B cell (primary cell): ENCODE results near the gene SBK2. TPM values are rescaled to one million over a fixed set of nuclear protein-coding genes. Genes with fewer than 3 reads are reported as not detected.

Experiments
- ATAC-seq: fragments of 200-7000 bp; cut with Tn5 transposase; one replicate; pipeline ENCODE4 v1.10.0; 2021; ENCODE audit warnings: low read depth, mild to moderate bottlenecking, moderate number of reproducible peaks, moderate library complexity
- CTCF ChIA-PET: fragments of 350-600 bp; sonication (Branson Sonifier 250); formaldehyde crosslinking; loops from one replicate; lab custom pipeline; 2021; ENCODE audit warnings: antibody characterized with exemption, inconsistent platforms; lab: Charles Lee
- POLR2A ChIA-PET: fragments of 350-600 bp; sonication (Branson Sonifier 250); formaldehyde crosslinking; loops from one replicate; lab custom pipeline; 2021; ENCODE audit warnings: antibody characterized with exemption; lab: Charles Lee
- DNase-seq: peaks from one replicate; pipeline ENCODE4 v3.0.0; 2013
- H2AFZ ChIP-seq: 2 replicates; pipeline ENCODE4 v1.6.1; 2012; ENCODE audit warnings: mild to moderate bottlenecking, low read depth, low read length; ENCODE audit not compliant: insufficient read depth, poor library complexity, severe bottlenecking
- H3K27ac ChIP-seq, 2 donors: 1 replicate in 1 of 2; 2 replicates in 1 of 2; pipeline ENCODE4 v1.5.1; 2012 to 2013; ENCODE audit warnings: low read length in 2 of 2, mild to moderate bottlenecking in 2 of 2, moderate library complexity in 1 of 2
- H3K27me3 ChIP-seq, 4 experiments: fragments of 200-600 bp in 1 of 4; sonication (generic) in 1 of 4; replicated peaks in 1 of 4; 1 replicate in 2 of 4; 2 replicates in 2 of 4; pipeline versions ENCODE4 v1.6.1 to v1.7.0; 2013 to 2016; ENCODE audit warnings: low read length in 3 of 4, mild to moderate bottlenecking in 2 of 4, mixed read lengths in 1 of 4, moderate library complexity in 1 of 4; ENCODE audit not compliant: insufficient read depth in 4 of 4, control insufficient read depth in 3 of 4; ENCODE audit errors: control extremely low read depth in 1 of 4
- H3K36me3 ChIP-seq, 2 experiments: replicated peaks in 1 of 2; 1 replicate in 1 of 2; 2 replicates in 1 of 2; pipeline versions ENCODE4 v1.6.1 to v1.7.1; 2013; ENCODE audit warnings: low read length in 1 of 2; ENCODE audit not compliant: insufficient read depth in 2 of 2, control insufficient read depth in 1 of 2; ENCODE audit errors: control extremely low read depth in 1 of 2, extremely low read depth in 1 of 2
- H3K4me1 ChIP-seq, 2 donors: fragments of 200-600 bp in 1 of 2; sonication (generic) in 1 of 2; 1 replicate in 1 of 2; 2 replicates in 1 of 2; pipeline versions ENCODE4 v1.5.1 to v1.6.1; 2013 to 2017; ENCODE audit warnings: low read length in 2 of 2; ENCODE audit not compliant: control insufficient read depth in 2 of 2, insufficient read depth in 2 of 2
- H3K4me2 ChIP-seq: replicated peaks from 2 replicates; pipeline ENCODE3; 2012; ENCODE audit warnings: mild to moderate bottlenecking, low read depth, low read length; ENCODE audit not compliant: poor library complexity, severe bottlenecking
- H3K4me3 ChIP-seq, 5 experiments: fragments of 200-600 bp in 1 of 5; sonication (generic) in 1 of 5; 1 replicate in 3 of 5; 2 replicates in 2 of 5; pipeline versions ENCODE4 v1.5.1 to v1.7.0; 2011 to 2016; ENCODE audit warnings: low read length in 4 of 5, mild to moderate bottlenecking in 4 of 5, low read depth in 2 of 5, control low read depth in 1 of 5, moderate library complexity in 1 of 5; ENCODE audit not compliant: insufficient read depth in 1 of 5; ENCODE audit errors: control extremely low read depth in 1 of 5, extremely low read depth in 1 of 5
- H3K79me2 ChIP-seq: fragments of 200-600 bp; sonication (generic); one replicate; pipeline ENCODE4 v1.6.0; 2016; ENCODE audit warnings: low read length; ENCODE audit not compliant: control insufficient read depth, insufficient read depth
- H3K9ac ChIP-seq: fragments of 200-600 bp; sonication (generic); 2 replicates; pipeline ENCODE4 v1.6.1; 2017; ENCODE audit warnings: mild to moderate bottlenecking, low read length, moderate library complexity
- H3K9me3 ChIP-seq, 3 donors: one replicate each; pipeline versions ENCODE4 v1.6.1 to v1.7.1; 2013; ENCODE audit warnings: low read length in 2 of 3; ENCODE audit not compliant: control insufficient read depth in 2 of 3, insufficient read depth in 1 of 3; ENCODE audit errors: control extremely low read depth in 1 of 3
- H4K20me1 ChIP-seq: 2 replicates; pipeline ENCODE4 v1.6.0; 2012; ENCODE audit warnings: mild to moderate bottlenecking, low read length; ENCODE audit not compliant: insufficient read depth, control insufficient read depth, poor library complexity, severe bottlenecking
- H3K27ac Mint-ChIP-seq: one replicate; pipeline ENCODE4 v1.8.0; 2021; ENCODE audit warnings: mixed read lengths
- H3K27me3 Mint-ChIP-seq: one replicate; pipeline ENCODE4 v1.8.0; 2021; ENCODE audit warnings: mixed read lengths
- H3K4me1 Mint-ChIP-seq: one replicate; pipeline ENCODE4 v1.8.0; 2021; ENCODE audit warnings: mixed read lengths
- H3K4me3 Mint-ChIP-seq: one replicate; pipeline ENCODE4 v1.8.0; 2021; ENCODE audit warnings: mixed read lengths
- H3K9me3 Mint-ChIP-seq: one replicate; pipeline ENCODE4 v1.8.0; 2022; ENCODE audit warnings: mixed read lengths; ENCODE audit not compliant: insufficient read depth
- CTCF ChIP-seq: fragments of 200-600 bp; IDR thresholded peaks from one replicate; pipeline ENCODE4 v1.8.0; 2022; ENCODE audit warnings: antibody characterized with exemption, mild to moderate bottlenecking
- EZH2 ChIP-seq: IDR thresholded peaks from 2 replicates; pipeline ENCODE4 v1.6.1; 2012; ENCODE audit warnings: borderline replicate concordance, low read depth, mild to moderate bottlenecking, moderate library complexity, low read length; ENCODE audit not compliant: insufficient read depth, poor library complexity, severe bottlenecking
- WGBS: methylation state at CpG from one replicate; pipeline ENCODE4 v1.1.5; 2013; ENCODE audit warnings: missing lambda C conversion rate; ENCODE audit not compliant: insufficient coverage; 5-methylcytosine and 5-hydroxymethylcytosine counted together
- intact Hi-C: fragments of 100-400 bp; cut with micrococcal nuclease; formaldehyde crosslinking; loops from one replicate; pipeline ENCODE4 v1.10.0; 2022
- polyA plus RNA-seq: library from polyadenylated mRNA; depleted of rRNA; stranded (reverse); fragments of >200 nt; gene quantifications from 2 replicates; pipeline ENCODE4 v1.2.3, GENCODE V29; 2012
- total RNA-seq, 2 donors: library from RNA; stranded (reverse); fragments of 120-200 nt in 1 of 2; gene quantifications; 1 replicate in 1 of 2; 2 replicates in 1 of 2; pipeline versions ENCODE4 v1.2.3 to v1.2.4, GENCODE V29; 2013 to 2022

Gene SBK2
- total and polyA plus RNA-seq, 2 donors (not counting 1 experiment from before 2014, with no cell fraction given): not detected

DNA sequence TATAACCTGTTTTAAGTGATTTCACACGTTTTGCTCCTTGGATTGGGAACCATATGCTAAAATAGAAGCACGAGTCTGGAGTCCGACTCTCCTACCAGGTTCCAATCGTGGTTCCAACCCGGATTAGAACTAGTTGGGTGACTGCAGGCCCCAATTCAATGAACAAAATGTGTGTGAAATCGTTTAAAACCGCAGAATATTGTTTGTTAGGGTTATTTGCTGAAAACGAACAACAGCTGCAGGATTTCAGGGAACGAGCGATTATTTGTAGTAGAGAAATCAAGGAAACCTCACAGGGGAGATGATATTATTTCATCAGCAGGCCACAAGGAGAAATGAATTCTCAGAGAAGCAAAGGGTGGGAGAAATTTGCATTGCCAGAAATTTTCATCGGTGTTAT lies 32.0 kb downstream of the SBK2 start:
- H3K4me1 Mint-ChIP-seq: peaks cover 16% of the 10 kb centered on the region
- H3K9me3 ChIP-seq: no peaks in the 10 kb centered on the region
- ATAC-seq (no peak), DNase-seq (no peak)
- no peak overlapping the region for H3K4me3 Mint-ChIP-seq
- POLR2A ChIA-PET: interaction anchor here (0.6 to 1.2 kb wide), 4 partner anchors 29 to 363 kb away, joined by 3 to 7 read pairs (median 5); partner anchors contain the start of gene ZNF628
- TF ChIP-seq CTCF (no peak), EZH2 (no peak)
- peaks cover 0 to 5% (median 0%) of the 10 kb centered on the region in 4 experiments for H3K27me3 ChIP-seq
- H3K4me1 ChIP-seq: peaks cover 4 to 16% of the 10 kb centered on the region in 2 donors
- H2AFZ ChIP-seq: no peak overlapping the region
- intact Hi-C loops: loop anchor here (1.0 to 5.0 kb wide), 4 partner anchors 12 to 203 kb away; no protein-coding TSS in a partner anchor
- no peaks in the 10 kb centered on the region for H3K27me3 Mint-ChIP-seq
- H3K9me3 Mint-ChIP-seq: no peaks in the 10 kb centered on the region
- no peaks in the 10 kb centered on the region for H4K20me1 ChIP-seq
- no peak overlapping the region for H3K4me2 ChIP-seq
- peaks cover 6% of the 10 kb centered on the region for H3K79me2 ChIP-seq
- H3K36me3 ChIP-seq: no peaks in the 10 kb centered on the region
- 86% methylated on average over 8 of the region's 11 CpGs for WGBS
- H3K4me3 ChIP-seq: no peak overlapping the region
- H3K9ac ChIP-seq: no peak overlapping the region
- no peak overlapping the region for H3K27ac Mint-ChIP-seq
- no peak overlapping the region for H3K27ac ChIP-seq
- CTCF ChIA-PET: interaction anchor here (0.7 to 2.7 kb wide), 15 partner anchors 10 to 1712 kb away, joined by 3 to 133 read pairs (median 6); partner anchors contain the start of genes U2AF2 and ZNF628

DNA sequence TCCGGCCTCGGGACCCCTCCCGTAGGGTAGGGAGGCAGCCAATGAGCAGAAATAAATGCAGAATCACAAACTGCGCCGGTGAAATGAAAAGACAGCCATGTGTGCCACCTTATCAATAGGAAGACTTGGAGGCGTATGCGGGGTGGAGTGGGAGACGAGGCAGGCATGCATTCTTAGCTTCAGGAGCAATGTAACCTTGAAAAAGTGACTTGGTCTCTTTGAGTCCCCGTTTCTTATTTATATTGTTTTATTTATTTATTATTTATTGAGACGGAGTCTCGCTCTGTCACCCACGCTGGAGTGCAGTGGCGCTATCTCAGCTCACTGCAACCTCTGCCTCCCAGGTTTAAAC lies 32.7 kb downstream of the SBK2 start:
- Mint-ChIP-seq H3K27me3 (no peaks in the 10 kb centered on the region), H3K4me3 (peak overlapping the region; percentile 93), H3K4me1 (peaks cover 16% of the 10 kb centered on the region), H3K27ac (peak overlapping the region; percentile 94), H3K9me3 (no peaks in the 10 kb centered on the region)
- no peak for TF ChIP-seq EZH2
- TF ChIP-seq CTCF: peak; percentile 29
- H3K4me2 ChIP-seq: peak overlapping the region; percentile 86
- H3K27ac ChIP-seq: peak overlapping the region; percentile 91 to 94
- H3K4me1 ChIP-seq: peaks cover 4 to 16% of the 10 kb centered on the region in 2 donors
- ATAC-seq (no peak), DNase-seq (no peak)
- peak overlapping the region in 4 of 5 experiments; percentile 67 to 71 (median 69) for H3K4me3 ChIP-seq
- H4K20me1 ChIP-seq: no peaks in the 10 kb centered on the region
- peaks cover 6% of the 10 kb centered on the region for H3K79me2 ChIP-seq
- ChIA-PET CTCF (interaction anchor here (0.8 to 2.7 kb wide), 47 partner anchors 8 to 851 kb away, joined by 3 to 133 read pairs (median 5); partner anchors contain the start of genes CCDC106, FIZ1, HSPBP1 and ISOC2), POLR2A (interaction anchor here (0.8 to 1.2 kb wide), 5 partner anchors 28 to 324 kb away, joined by 3 to 6 read pairs (median 5); partner anchors contain the start of genes SYT5 and ZNF628)
- no peaks in the 10 kb centered on the region for H3K36me3 ChIP-seq
- H2AFZ ChIP-seq: peak overlapping the region; percentile 93
- intact Hi-C loops: loop anchor here (1.0 to 5.0 kb wide), 4 partner anchors 13 to 202 kb away; no protein-coding TSS in a partner anchor
- no peaks in the 10 kb centered on the region for H3K9me3 ChIP-seq
- 37% methylated on average over 7 of the region's 13 CpGs for WGBS
- H3K27me3 ChIP-seq: peaks cover 0 to 4% (median 0%) of the 10 kb centered on the region in 4 experiments
- H3K9ac ChIP-seq: peak overlapping the region; percentile 64
